GM21423 (cell line): ENCODE data around the gene ASB6.

ENCODE experiments used
- ATAC-seq: cut with Tn5 transposase; IDR thresholded peaks from one replicate; pipeline ENCODE4 v1.9.1; 2021; ENCODE audit warnings: mild to moderate bottlenecking, moderate library complexity; ENCODE audit not compliant: unreplicated experiment

The ASB6 gene

DNA sequence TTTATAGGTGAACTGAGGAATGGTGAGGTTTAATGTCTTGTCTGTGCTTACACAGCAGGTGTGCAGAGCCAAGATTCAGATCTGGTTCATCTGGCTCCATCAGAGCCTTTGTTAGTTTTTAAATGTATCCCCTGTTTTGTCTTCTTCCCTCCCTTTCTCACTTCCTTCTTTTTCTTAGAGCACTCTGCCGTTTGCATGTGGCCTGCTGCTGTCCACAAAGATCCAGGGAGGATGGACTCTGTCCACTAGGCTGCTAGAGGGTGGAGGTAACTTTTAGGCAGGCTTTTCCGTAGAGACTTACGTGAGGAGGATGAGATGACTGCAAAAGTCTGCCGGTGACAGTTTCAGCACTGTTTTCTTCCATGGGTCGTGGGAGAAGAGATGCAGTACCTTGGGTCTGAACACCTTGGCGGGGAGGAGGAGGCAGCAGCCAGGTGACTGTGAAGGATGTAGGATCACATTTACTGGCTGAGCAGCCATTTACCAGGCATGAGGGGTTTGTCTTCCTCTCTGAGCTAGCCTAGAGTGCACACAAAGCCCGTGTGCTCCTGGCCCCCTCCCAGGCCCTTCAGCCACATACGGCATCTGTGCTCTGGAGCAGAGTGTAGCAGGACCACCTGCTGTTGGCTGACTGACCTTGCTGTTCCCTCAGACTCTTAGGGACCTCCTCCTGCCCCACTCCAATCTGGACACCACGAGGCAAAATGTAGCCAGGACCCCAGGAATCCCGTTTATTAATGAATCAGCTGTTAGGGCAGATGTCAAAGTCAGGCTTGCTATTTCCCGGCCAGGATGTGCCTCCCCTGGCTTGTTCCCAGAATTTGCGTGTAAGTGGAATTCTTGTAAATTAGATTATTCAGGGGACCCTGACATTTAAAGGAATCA lies 14.2 kb downstream of the ASB6 start:
- ATAC-seq: no peak

- ATAC-seq: peak; percentile 10
Measured at GRCh38 chr9:129626625-129627284, 15.2 kb downstream of the ASB6 start.

- ATAC-seq: peak; percentile 78
Measured at GRCh38 chr9:129626079-129626624, 15.8 kb downstream of the ASB6 start, which contains the start of gene NTMT1. NTMT1 (plus strand) TSS chr9:129626163; CDS start chr9:129632704, 6,541 bp downstream.

- no peak for ATAC-seq
Measured at GRCh38 chr9:129624947-129625346, 17.0 kb downstream of the ASB6 start.

- no peak for ATAC-seq
Measured at GRCh38 chr9:129624168-129624759, 17.7 kb downstream of the ASB6 start.

- no peak for ATAC-seq
Measured at GRCh38 chr9:129623331-129623730, 18.6 kb downstream of the ASB6 start.

DNA sequence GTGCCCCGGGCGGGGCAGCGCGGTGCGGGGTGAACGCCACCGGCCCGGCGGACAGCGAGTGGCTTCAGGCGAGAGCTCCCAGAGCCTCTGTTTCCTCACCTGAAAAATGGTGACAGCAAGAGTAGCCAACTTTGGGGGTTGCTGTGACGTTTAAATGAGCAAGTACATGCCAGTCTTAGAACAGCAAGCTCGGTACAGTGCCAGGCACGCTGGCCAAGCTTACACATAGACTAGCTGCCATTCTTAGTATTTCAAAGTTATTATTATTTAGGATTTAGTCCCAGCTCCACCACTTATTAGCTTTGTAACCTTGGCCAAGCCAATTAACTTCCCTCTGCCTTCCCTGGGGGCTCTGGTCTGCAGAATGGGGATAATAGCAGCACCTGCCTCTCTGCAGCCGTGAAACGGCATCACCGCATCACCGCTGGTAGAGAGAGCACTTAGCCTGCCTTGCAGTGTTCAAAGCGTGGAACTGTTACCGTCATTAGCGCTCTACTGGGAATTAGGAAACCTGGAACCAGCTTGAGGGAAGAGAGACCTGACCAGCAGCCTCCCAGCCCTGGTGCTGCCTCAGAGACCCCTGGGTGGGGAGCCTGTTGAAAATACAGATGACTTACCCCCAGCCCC lies 21.2 kb downstream of the ASB6 start, which contains the start of gene C9orf50:
Gene C9orf50, minus strand, starts transcription at position 433 of the 627 bp plus-strand sequence. CDS start 527 bp downstream, outside the sequence.
- no peak for ATAC-seq

DNA sequence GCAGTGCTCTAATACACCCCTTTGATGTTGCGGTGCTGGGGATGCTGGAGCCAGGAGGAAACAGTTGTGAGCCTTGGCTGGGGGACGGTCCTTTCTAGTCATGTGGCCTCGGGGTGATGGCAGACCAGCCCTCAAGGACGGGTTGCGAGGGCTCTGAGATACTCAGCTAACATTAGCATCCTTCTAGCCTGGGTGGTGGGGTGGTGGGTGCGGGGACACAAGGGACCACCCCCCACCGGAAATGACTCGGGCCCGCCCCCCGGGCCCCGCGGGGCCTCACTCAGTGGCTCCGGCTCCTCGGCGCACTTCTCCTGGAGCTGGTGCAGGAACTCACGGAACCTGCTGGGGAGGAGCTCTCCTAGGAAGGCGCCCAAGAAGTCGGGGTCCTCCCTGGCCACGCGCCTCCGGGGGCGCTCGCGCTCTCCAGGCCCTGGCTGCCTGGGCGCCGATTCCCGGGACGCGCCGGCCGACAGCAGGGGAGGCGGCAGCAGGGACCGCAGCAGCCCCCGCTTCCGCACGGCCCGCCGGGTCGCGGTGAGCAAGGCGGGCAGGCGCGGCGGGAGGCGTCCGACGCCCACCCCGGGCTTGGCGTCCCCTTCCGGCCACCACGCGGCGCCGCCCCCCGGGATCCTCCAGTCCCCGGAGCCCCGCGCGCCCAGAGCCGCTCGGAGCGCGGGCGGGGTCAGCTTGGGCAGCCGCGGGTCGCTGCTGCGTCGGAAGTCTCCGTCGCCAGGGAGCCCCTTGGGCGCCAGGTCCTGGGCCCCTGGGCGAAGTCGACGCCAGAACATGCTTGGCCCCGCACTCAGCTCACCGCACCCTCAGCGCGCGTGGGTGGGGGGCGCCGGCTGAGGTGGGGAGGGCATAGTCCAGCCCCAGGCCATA lies 21.9 kb downstream of the ASB6 start:
- ATAC-seq: no peak

- ATAC-seq: no peak
Measured at GRCh38 chr9:129617167-129617566, 24.8 kb downstream of the ASB6 start.

- ATAC-seq: no peak
Measured at GRCh38 chr9:129615407-129616285, 26.3 kb downstream of the ASB6 start.

DNA sequence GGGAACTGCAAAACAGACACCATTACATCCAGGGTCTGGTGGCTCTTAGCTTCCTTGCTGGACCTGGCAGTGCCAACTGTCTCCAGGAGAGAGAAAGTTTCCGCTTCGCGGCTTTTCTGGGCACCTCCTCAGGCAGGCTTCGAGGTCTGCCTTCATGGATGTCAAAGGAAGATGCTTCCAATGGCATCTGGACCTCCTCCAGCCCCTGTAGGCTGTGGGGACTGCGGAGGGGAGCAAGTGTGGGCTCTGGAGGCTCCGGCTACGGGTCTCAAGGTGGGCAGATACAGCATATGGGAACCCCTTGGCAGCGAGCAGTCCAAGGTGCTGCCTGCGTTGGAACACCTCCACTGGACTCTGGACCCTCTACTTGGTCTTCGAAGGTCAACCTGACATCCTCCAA lies 27.0 kb downstream of the ASB6 start:
- no peak for ATAC-seq

- ATAC-seq: no peak
Measured at GRCh38 chr9:129613520-129614175, 28.3 kb downstream of the ASB6 start.

DNA sequence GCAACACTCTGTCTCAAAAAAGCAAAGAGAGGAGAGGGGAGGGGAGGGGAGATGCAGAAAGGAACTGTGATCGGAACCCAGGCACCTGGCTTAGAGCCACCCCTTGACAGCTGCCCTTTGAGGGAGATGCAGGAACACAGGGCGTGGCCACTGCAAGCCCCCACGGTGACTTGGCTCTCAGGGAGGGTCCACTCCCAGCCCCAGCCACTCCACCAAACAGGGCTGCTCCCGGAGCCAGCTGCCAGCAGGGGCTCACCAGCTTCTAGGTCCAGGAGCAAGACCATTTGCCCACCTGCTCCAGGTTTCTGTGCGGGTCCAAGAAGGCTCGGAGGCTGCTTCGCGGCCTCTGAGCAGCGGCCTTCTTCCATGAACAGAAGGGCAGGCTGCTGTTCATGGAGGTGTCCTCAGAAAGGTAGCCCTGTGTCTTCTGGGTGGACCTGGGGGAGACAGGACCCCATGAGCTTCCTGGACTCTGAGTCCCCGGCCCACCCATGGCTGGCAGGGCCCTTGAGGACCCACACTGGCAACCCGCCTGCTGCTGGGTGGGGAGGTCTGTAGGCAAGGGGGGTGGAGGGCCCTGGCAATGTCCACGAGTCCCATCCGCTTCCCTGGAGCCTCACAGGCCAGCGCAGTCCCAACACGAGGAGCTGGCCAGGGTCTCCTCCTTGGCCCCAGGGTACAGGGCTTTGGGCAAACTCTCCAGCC lies 29.0 kb downstream of the ASB6 start:
- ATAC-seq: no peak

DNA sequence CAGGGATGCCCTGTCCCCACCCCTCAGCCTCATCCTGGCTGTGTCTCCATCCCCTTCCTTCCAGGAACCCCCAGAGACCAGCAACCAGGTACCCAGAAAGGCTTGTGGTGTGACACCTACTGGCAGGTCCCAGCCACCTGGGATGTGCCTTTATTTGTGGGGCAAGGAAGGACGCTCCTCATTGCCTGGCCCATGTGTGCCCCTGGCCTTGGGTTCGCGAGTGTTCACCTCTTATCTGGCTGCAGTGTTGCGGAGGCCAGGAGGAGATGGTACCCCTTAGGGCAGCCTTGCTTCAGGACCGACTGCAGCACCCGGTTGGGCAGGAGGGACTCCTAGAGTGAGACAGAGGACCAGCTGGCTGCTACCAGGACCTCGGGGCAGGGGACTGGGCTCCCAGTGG lies 29.8 kb downstream of the ASB6 start:
- no peak for ATAC-seq

GRCh38 chr9:129611307-129611800 lies 30.6 kb downstream of the ASB6 start:
- no peak for ATAC-seq

- ATAC-seq: no peak
Measured at GRCh38 chr9:129610473-129611306, 31.3 kb downstream of the ASB6 start.

DNA sequence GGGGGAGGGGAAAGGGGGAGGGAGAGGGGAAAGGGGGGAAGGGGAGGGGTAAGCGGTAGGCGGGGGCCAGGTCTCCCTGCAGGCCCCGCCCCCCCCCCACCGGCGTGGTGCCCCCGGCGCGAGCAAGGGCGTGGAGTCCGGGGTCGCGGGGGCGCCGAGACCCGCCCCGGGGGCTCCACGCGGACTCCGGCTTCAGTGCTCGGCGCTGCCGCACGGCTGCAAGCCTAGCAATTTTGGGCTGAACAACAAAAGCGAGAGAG lies 31.8 kb downstream of the ASB6 start:
- ATAC-seq: no peak
